Fibroblast of skin of left biceps (primary cell): ENCODE results near the gene UNC5A.

ENCODE experiments used
- DNase-seq, 2 experiments: peaks; one replicate each; pipeline ENCODE4 v3.0.0-alpha.2; 2013; ENCODE audit warnings: low read depth in 2 of 2

The UNC5A gene

GRCh38 chr5:176781638-176782570, 28.5 kb upstream of the UNC5A start:
- DNase-seq, result no peak

- DNase-seq, result peak; percentile 51 to 53
These were observed 25.9 kb upstream of the UNC5A start for GRCh38 chr5:176784218-176785165.

- no peak for DNase-seq
These were observed 24.9 kb upstream of the UNC5A start for GRCh38 chr5:176785184-176786145.

- DNase-seq, result no peak
These were observed 22.7 kb upstream of the UNC5A start for GRCh38 chr5:176787676-176788075.

- DNase-seq, result no peak
These were observed 22.3 kb upstream of the UNC5A start for GRCh38 chr5:176788091-176788490.

GRCh38 chr5:176788941-176789872, 21.2 kb upstream of the UNC5A start:
- DNase-seq, result no peak

- no peak for DNase-seq
These were observed 20.3 kb upstream of the UNC5A start for GRCh38 chr5:176789873-176790615.

GRCh38 chr5:176790941-176791340, 19.4 kb upstream of the UNC5A start:
- no peak for DNase-seq

GRCh38 chr5:176792655-176793342, 17.6 kb upstream of the UNC5A start:
- DNase-seq, result no peak

GRCh38 chr5:176793343-176793699, 17.0 kb upstream of the UNC5A start:
- no peak for DNase-seq

- no peak for DNase-seq
These were observed 16.6 kb upstream of the UNC5A start for GRCh38 chr5:176793736-176794135.

- no peak for DNase-seq
These were observed 15.8 kb upstream of the UNC5A start for GRCh38 chr5:176794509-176794908.

GRCh38 chr5:176796411-176796810, 13.9 kb upstream of the UNC5A start:
- no peak for DNase-seq

GRCh38 chr5:176796970-176797369, 13.4 kb upstream of the UNC5A start:
- no peak for DNase-seq

GRCh38 chr5:176797456-176798050, 12.8 kb upstream of the UNC5A start:
- no peak for DNase-seq

GRCh38 chr5:176798086-176798876, 12.1 kb upstream of the UNC5A start:
- DNase-seq, result no peak

- no peak for DNase-seq
These were observed 11.4 kb upstream of the UNC5A start for GRCh38 chr5:176798949-176799348.

GRCh38 chr5:176799488-176799887, 10.9 kb upstream of the UNC5A start:
- no peak for DNase-seq
